GM18858 (cell line): ENCODE data around the gene BACH1.

Source experiments
- ATAC-seq: cut with Tn5 transposase; IDR thresholded peaks from one replicate; pipeline ENCODE4 v1.9.1; 2021; ENCODE audit not compliant: unreplicated experiment

Gene BACH1

GRCh38 chr21:29313662-29314408, 15.1 kb downstream of the BACH1 start:
- no peak for ATAC-seq

GRCh38 chr21:29315131-29315749, 16.5 kb downstream of the BACH1 start:
- ATAC-seq, result no peak

GRCh38 chr21:29316029-29316742, 17.5 kb downstream of the BACH1 start:
- ATAC-seq, result no peak

- no peak for ATAC-seq
Measured at GRCh38 chr21:29316806-29317205, 18.1 kb downstream of the BACH1 start.

- ATAC-seq, result no peak
Measured at GRCh38 chr21:29318354-29318753, 19.6 kb downstream of the BACH1 start.

- ATAC-seq, result no peak
Measured at GRCh38 chr21:29320031-29320430, 21.3 kb downstream of the BACH1 start.

- ATAC-seq, result no peak
Measured at GRCh38 chr21:29321217-29321616, 22.5 kb downstream of the BACH1 start.

- no peak for ATAC-seq
Measured at GRCh38 chr21:29321932-29322928, 23.5 kb downstream of the BACH1 start.

- no peak for ATAC-seq
Measured at GRCh38 chr21:29323189-29323588, 24.5 kb downstream of the BACH1 start.

GRCh38 chr21:29326914-29327554, 28.3 kb downstream of the BACH1 start:
- no peak for ATAC-seq

GRCh38 chr21:29329406-29329805, 30.7 kb downstream of the BACH1 start:
- no peak for ATAC-seq

- no peak for ATAC-seq
Measured at GRCh38 chr21:29330797-29331196, 32.1 kb downstream of the BACH1 start.

- ATAC-seq, result no peak
Measured at GRCh38 chr21:29332461-29333362, 34.0 kb downstream of the BACH1 start.

GRCh38 chr21:29333406-29333805, 34.7 kb downstream of the BACH1 start:
- ATAC-seq, result no peak

- ATAC-seq, result no peak
Measured at GRCh38 chr21:29334717-29335428, 36.2 kb downstream of the BACH1 start.

- no peak for ATAC-seq
Measured at GRCh38 chr21:29335720-29336119, 37.0 kb downstream of the BACH1 start.

GRCh38 chr21:29338256-29338655, 39.5 kb downstream of the BACH1 start:
- no peak for ATAC-seq

GRCh38 chr21:29340228-29340627, 41.5 kb downstream of the BACH1 start:
- ATAC-seq, result no peak
